ENCODE measurements around the gene LCMT2. TPM values are rescaled to one million over a fixed set of nuclear protein-coding genes. Genes with fewer than 3 reads are reported as not detected.

LCMT2 gene
- total RNA-seq, 1 donor from 2014 or later = 1.2 TPM

DNA sequence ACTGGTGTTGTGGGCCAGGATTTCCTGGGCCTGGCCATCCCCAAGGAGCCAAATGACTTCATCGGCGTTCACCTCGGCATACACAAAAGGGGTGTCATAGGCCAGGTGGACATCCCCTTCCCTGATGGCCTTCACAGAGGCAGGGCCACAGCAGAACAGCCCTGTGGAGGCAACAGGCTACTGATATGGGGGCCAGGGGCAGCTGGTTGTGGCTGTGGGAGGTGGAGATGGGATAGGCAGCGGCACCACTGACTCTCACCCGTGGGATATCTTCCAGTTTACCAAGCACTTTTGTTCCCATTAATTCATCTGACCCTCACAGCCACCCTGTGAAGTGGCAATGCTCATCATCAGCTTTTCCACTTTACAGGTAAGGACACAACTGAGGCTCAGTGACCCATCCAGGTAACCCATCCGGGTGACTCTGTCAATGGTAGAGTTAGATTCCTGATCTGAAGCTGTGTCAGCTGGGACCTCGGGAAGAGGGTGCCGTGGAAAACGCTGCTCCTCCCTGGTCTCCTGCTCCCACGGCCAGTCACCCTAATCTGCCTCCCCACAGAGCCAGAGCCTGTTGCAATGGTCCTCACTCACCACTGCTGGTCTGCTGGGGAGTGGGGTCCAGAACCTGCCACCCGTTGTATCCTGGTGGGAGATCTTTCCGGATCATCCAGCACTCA lies 48.3 kb downstream of the LCMT2 start:
- Histone ChIP-seq H3K4me3 (no peak overlapping the region), H3K36me3 (no peaks in the 10 kb centered on the region), H3K4me1 (no peaks in the 10 kb centered on the region), H3K27ac (no peak overlapping the region), H3K27me3 (no peaks in the 10 kb centered on the region), H3K9me3 (no peaks in the 10 kb centered on the region)
- DNase-seq (ENCODE audit: low spot score in 2 of 2) = no peak
- intact Hi-C loops (cut with DNase I) = loop anchor here (1.0 kb wide), 1 partner anchor 54 kb away; no protein-coding TSS in a partner anchor
- TF ChIP-seq, protein P1, sequence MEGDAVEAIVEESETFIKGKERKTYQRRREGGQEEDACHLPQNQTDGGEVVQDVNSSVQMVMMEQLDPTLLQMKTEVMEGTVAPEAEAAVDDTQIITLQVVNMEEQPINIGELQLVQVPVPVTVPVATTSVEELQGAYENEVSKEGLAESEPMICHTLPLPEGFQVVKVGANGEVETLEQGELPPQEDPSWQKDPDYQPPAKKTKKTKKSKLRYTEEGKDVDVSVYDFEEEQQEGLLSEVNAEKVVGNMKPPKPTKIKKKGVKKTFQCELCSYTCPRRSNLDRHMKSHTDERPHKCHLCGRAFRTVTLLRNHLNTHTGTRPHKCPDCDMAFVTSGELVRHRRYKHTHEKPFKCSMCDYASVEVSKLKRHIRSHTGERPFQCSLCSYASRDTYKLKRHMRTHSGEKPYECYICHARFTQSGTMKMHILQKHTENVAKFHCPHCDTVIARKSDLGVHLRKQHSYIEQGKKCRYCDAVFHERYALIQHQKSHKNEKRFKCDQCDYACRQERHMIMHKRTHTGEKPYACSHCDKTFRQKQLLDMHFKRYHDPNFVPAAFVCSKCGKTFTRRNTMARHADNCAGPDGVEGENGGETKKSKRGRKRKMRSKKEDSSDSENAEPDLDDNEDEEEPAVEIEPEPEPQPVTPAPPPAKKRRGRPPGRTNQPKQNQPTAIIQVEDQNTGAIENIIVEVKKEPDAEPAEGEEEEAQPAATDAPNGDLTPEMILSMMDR (IDR thresholded peaks at IDR 0.05) = no peak

DNA sequence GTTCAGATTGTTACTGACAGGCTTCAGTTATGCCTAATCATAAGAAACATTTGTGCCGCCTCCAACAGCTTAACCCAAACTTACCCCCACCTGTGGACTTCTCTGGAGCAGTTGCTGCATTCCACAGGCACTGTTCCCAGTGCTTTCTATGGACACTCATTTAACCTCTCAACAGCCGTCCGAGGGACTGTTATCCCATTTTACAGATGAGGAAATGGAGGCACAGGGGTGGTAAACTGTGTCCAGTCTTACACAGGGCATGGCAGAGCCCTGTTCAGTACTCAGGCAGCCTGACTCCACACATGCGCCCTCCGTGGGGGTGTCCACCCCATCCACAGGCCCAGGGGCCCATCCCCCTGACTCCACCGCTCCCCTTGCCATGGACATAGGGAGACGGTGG lies 49.4 kb downstream of the LCMT2 start:
- Histone ChIP-seq H3K36me3 (no peaks in the 10 kb centered on the region), H3K27ac (no peak overlapping the region), H3K4me1 (no peaks in the 10 kb centered on the region), H3K27me3 (no peaks in the 10 kb centered on the region), H3K4me3 (no peak overlapping the region), H3K9me3 (no peaks in the 10 kb centered on the region)
- TF ChIP-seq, protein P1 (IDR thresholded peaks at IDR 0.05) = no peak
- no peak for DNase-seq (ENCODE audit: low spot score in 2 of 2)
- intact Hi-C loops (cut with DNase I) = loop anchor here (1.0 kb wide), 1 partner anchor 53 kb away; no protein-coding TSS in a partner anchor

DNA sequence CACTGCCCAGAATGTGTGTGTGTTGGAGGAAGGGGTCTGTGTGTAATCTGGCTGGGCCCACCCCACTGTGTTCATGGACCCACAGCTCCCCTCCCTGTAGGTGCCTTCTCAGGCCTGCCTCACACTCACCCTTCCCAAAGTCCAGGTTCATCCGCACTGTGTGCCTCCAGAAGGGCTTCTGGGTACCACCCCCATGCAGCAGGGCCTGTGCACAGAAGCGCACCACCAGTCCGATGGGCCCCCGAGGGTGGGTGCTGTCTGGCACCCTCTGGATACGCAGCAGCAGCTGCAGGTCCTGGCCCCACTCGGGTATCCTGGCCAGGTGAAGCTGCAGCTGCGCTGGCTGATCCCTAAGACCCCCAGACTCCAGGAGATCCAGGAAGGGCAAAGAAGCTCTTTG lies 50.9 kb downstream of the LCMT2 start:
- Histone ChIP-seq H3K4me1 (no peaks in the 10 kb centered on the region), H3K4me3 (no peak overlapping the region), H3K27ac (no peak overlapping the region), H3K36me3 (no peaks in the 10 kb centered on the region), H3K27me3 (no peaks in the 10 kb centered on the region), H3K9me3 (no peaks in the 10 kb centered on the region)
- DNase-seq (ENCODE audit: low spot score in 2 of 2) = no peak
- TF ChIP-seq, protein P1 (IDR thresholded peaks at IDR 0.05) = no peak
- intact Hi-C loops (cut with DNase I) = no loop called here

DNA sequence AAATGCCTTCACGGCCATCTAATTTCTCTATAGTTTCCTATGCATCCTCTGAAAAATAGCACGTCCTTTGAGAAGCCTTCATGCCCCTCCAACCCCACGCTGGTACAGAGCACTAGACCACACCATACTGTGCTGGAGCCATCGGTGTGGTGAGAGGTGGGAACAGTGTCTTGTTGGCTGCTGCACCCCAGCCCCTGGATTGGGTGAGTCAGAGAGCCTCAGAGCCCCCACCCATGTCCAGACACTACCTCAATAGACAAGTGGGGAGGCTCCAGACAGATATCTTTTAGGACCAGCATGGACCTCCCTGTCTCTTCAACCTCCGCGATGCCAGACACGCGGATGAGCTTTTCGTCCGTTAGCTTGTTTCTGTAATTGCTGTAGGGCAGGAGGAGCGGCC lies 51.5 kb downstream of the LCMT2 start:
- intact Hi-C loops (cut with DNase I) = no loop called here
- Histone ChIP-seq H3K36me3 (no peaks in the 10 kb centered on the region), H3K4me3 (no peak overlapping the region), H3K27ac (no peak overlapping the region), H3K9me3 (no peaks in the 10 kb centered on the region), H3K27me3 (no peaks in the 10 kb centered on the region), H3K4me1 (no peaks in the 10 kb centered on the region)
- no peak for DNase-seq (ENCODE audit: low spot score in 2 of 2)
- TF ChIP-seq, protein P1 (IDR thresholded peaks at IDR 0.05) = no peak

DNA sequence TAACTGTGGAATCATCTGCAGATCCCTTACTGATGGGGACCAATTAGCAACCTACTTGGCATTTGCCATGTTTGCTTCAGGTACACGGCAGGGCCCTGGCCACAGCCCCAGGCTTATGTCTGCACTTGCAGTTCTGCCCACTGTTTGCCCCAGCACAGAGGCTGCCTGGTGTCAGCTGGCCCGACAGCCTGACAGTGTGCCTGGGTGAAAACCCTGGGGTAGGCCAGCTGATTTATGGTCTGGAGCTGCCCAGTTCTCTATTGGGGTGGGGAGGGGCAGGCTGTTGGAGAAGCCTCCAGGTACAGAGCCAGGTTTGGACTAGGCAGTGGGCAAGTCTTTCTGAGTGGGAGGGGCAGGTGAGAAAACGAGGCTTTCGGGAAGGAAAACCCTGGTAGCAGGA lies 52.5 kb downstream of the LCMT2 start:
- H3K9me3 ChIP-seq = no peaks in the 10 kb centered on the region
- H3K4me3 ChIP-seq = no peak overlapping the region
- no peaks in the 10 kb centered on the region for H3K27me3 ChIP-seq
- TF ChIP-seq, protein P1 (IDR thresholded peaks at IDR 0.05) = no peak
- intact Hi-C loops (cut with DNase I) = no loop called here
- H3K27ac ChIP-seq = no peak overlapping the region
- no peaks in the 10 kb centered on the region for H3K4me1 ChIP-seq
- H3K36me3 ChIP-seq = no peaks in the 10 kb centered on the region
- DNase-seq (ENCODE audit: low spot score in 2 of 2) = no peak
